ENCODE data around the gene ABLIM2. TPM values are rescaled to one million over a fixed set of nuclear protein-coding genes. Genes with fewer than 3 reads are reported as not detected.

ABLIM2 gene
- total RNA-seq, 1 donor from 2014 or later: 7.5 TPM

- H3K4me3 Mint-ChIP-seq (ENCODE audit: unreplicated experiment): peak overlapping the region; percentile 80
- H3K36me3 Mint-ChIP-seq (ENCODE audit: unreplicated experiment): no peaks in the 10 kb centered on the region
- peak overlapping the region; percentile 90 for H3K27ac Mint-ChIP-seq (ENCODE audit: unreplicated experiment)
- H3K9me3 Mint-ChIP-seq (ENCODE audit: unreplicated experiment): peaks cover 19% of the 10 kb centered on the region
- peaks cover 6% of the 10 kb centered on the region for H3K27me3 Mint-ChIP-seq (ENCODE audit: unreplicated experiment)
- peaks cover 76% of the 10 kb centered on the region for H3K4me1 Mint-ChIP-seq (ENCODE audit: low read depth, unreplicated experiment)
- no peak for TF ChIP-seq CTCF (IDR thresholded peaks at IDR 0.05; ENCODE audit: partially characterized antibody, unreplicated experiment)
- no peak for DNase-seq
These were observed 229.9 kb downstream of the ABLIM2 start for GRCh38 chr4:7928711-7929110.

- DNase-seq: no peak
- H3K4me3 Mint-ChIP-seq (ENCODE audit: unreplicated experiment): peak overlapping the region; percentile 25
- H3K36me3 Mint-ChIP-seq (ENCODE audit: unreplicated experiment): no peaks in the 10 kb centered on the region
- TF ChIP-seq CTCF (IDR thresholded peaks at IDR 0.05; ENCODE audit: partially characterized antibody, unreplicated experiment): no peak
- H3K27me3 Mint-ChIP-seq (ENCODE audit: unreplicated experiment): peaks cover 4% of the 10 kb centered on the region
- peaks cover 74% of the 10 kb centered on the region for H3K4me1 Mint-ChIP-seq (ENCODE audit: low read depth, unreplicated experiment)
- no peak overlapping the region for H3K27ac Mint-ChIP-seq (ENCODE audit: unreplicated experiment)
- peaks cover 19% of the 10 kb centered on the region for H3K9me3 Mint-ChIP-seq (ENCODE audit: unreplicated experiment)
These were observed 231.8 kb downstream of the ABLIM2 start for GRCh38 chr4:7926822-7927221.

- H3K27ac Mint-ChIP-seq (ENCODE audit: unreplicated experiment): peak overlapping the region; percentile 77
- H3K4me1 Mint-ChIP-seq (ENCODE audit: low read depth, unreplicated experiment): peaks cover 63% of the 10 kb centered on the region
- H3K27me3 Mint-ChIP-seq (ENCODE audit: unreplicated experiment): peaks cover 4% of the 10 kb centered on the region
- H3K9me3 Mint-ChIP-seq (ENCODE audit: unreplicated experiment): peaks cover 16% of the 10 kb centered on the region
- TF ChIP-seq CTCF (IDR thresholded peaks at IDR 0.05; ENCODE audit: partially characterized antibody, unreplicated experiment): no peak
- DNase-seq: no peak
- no peaks in the 10 kb centered on the region for H3K36me3 Mint-ChIP-seq (ENCODE audit: unreplicated experiment)
- H3K4me3 Mint-ChIP-seq (ENCODE audit: unreplicated experiment): peak overlapping the region; percentile 69
These were observed 234.0 kb downstream of the ABLIM2 start for GRCh38 chr4:7924570-7924969.

GRCh38 chr4:7924163-7924562, 234.4 kb downstream of the ABLIM2 start:
- Mint-ChIP-seq H3K4me3 (ENCODE audit: unreplicated experiment) (peak overlapping the region; percentile 69), H3K27me3 (ENCODE audit: unreplicated experiment) (peaks cover 4% of the 10 kb centered on the region), H3K9me3 (ENCODE audit: unreplicated experiment) (peaks cover 12% of the 10 kb centered on the region), H3K36me3 (ENCODE audit: unreplicated experiment) (no peaks in the 10 kb centered on the region), H3K4me1 (ENCODE audit: low read depth, unreplicated experiment) (peaks cover 61% of the 10 kb centered on the region), H3K27ac (ENCODE audit: unreplicated experiment) (peak overlapping the region; percentile 87)
- TF ChIP-seq CTCF (IDR thresholded peaks at IDR 0.05; ENCODE audit: partially characterized antibody, unreplicated experiment): no peak
- no peak for DNase-seq

- peaks cover 1% of the 10 kb centered on the region for H3K27me3 Mint-ChIP-seq (ENCODE audit: unreplicated experiment)
- no peak for TF ChIP-seq CTCF (IDR thresholded peaks at IDR 0.05; ENCODE audit: partially characterized antibody, unreplicated experiment)
- H3K4me3 Mint-ChIP-seq (ENCODE audit: unreplicated experiment): peak overlapping the region; percentile 35
- H3K27ac Mint-ChIP-seq (ENCODE audit: unreplicated experiment): peak overlapping the region; percentile 9
- H3K4me1 Mint-ChIP-seq (ENCODE audit: low read depth, unreplicated experiment): peaks cover 63% of the 10 kb centered on the region
- H3K9me3 Mint-ChIP-seq (ENCODE audit: unreplicated experiment): peaks cover 14% of the 10 kb centered on the region
- DNase-seq: no peak
- H3K36me3 Mint-ChIP-seq (ENCODE audit: unreplicated experiment): no peaks in the 10 kb centered on the region
These were observed 236.1 kb downstream of the ABLIM2 start for GRCh38 chr4:7922466-7922865.
